Common myeloid progenitor, CD34-positive (primary cell): ENCODE results near the gene SLC29A3.

Experiments
- CTCF ChIA-PET: fragments of 350-600 bp; sonication (Branson Sonifier 250); formaldehyde crosslinking; loops from one replicate; lab custom pipeline; 2021; ENCODE audit warnings: antibody characterized with exemption; lab: Charles Lee
- POLR2A ChIA-PET: fragments of 350-600 bp; sonication (Branson Sonifier 250); formaldehyde crosslinking; loops from one replicate; lab custom pipeline; 2021; ENCODE audit warnings: antibody characterized with exemption; lab: Charles Lee
- DNase-seq, 3 donors: peaks; one replicate each; pipeline versions ENCODE4 v3.0.0 to v3.0.0-alpha.2; 2013
- H3K27ac ChIP-seq, 2 experiments: 1 replicate in 1 of 2; 2 replicates in 1 of 2; pipeline ENCODE4 v1.7.0; 2013; ENCODE audit warnings: inconsistent platforms in 2 of 2, low read length in 2 of 2, mild to moderate bottlenecking in 2 of 2, low read depth in 1 of 2, moderate library complexity in 1 of 2; ENCODE audit not compliant: severe bottlenecking in 2 of 2, insufficient read depth in 1 of 2, poor library complexity in 1 of 2
- H3K27me3 ChIP-seq, 5 experiments: replicated peaks in 2 of 5; 1 replicate in 3 of 5; 2 replicates in 2 of 5; pipeline versions ENCODE4 v1.6.1 to v1.7.0; 2013; ENCODE audit warnings: low read length in 4 of 5, mild to moderate bottlenecking in 2 of 5, moderate library complexity in 2 of 5, inconsistent platforms in 1 of 5; ENCODE audit not compliant: insufficient read depth in 5 of 5, control insufficient read depth in 4 of 5
- H3K36me3 ChIP-seq, 4 experiments: 1 replicate in 2 of 4; 2 replicates in 2 of 4; pipeline versions ENCODE4 v1.6.1 to v1.7.0; 2013; ENCODE audit warnings: low read length in 3 of 4, control low read depth in 1 of 4, mild to moderate bottlenecking in 1 of 4; ENCODE audit not compliant: control insufficient read depth in 4 of 4, insufficient read depth in 4 of 4
- H3K4me1 ChIP-seq, 4 experiments: 1 replicate in 3 of 4; 2 replicates in 1 of 4; pipeline versions ENCODE4 v1.6.1 to v1.7.1; 2013; ENCODE audit warnings: low read length in 3 of 4, mild to moderate bottlenecking in 3 of 4, control low read depth in 1 of 4, inconsistent platforms in 1 of 4, moderate library complexity in 1 of 4; ENCODE audit not compliant: control insufficient read depth in 4 of 4, insufficient read depth in 4 of 4; ENCODE audit errors: control extremely low read depth in 1 of 4
- H3K4me3 ChIP-seq, 7 experiments: 1 replicate in 4 of 7; 2 replicates in 3 of 7; pipeline versions ENCODE4 v1.5.1 to v1.7.0; 2013; ENCODE audit warnings: mild to moderate bottlenecking in 7 of 7, low read length in 6 of 7, moderate library complexity in 6 of 7, inconsistent platforms in 2 of 7, low read depth in 2 of 7, control low read depth in 1 of 7; ENCODE audit not compliant: insufficient read depth in 4 of 7, control insufficient read depth in 1 of 7; ENCODE audit errors: extremely low read depth in 1 of 7
- H3K9me3 ChIP-seq, 5 experiments: 1 replicate in 4 of 5; 2 replicates in 1 of 5; pipeline versions ENCODE4 v1.6.1 to v1.7.1; 2013; ENCODE audit warnings: low read length in 4 of 5, mild to moderate bottlenecking in 2 of 5, inconsistent platforms in 1 of 5, low read depth in 1 of 5, moderate library complexity in 1 of 5; ENCODE audit not compliant: control insufficient read depth in 4 of 5, insufficient read depth in 2 of 5; ENCODE audit errors: control extremely low read depth in 1 of 5
- WGBS: methylation state at CpG from one replicate; pipeline ENCODE4 v1.1.5; 2013; ENCODE audit not compliant: insufficient coverage; 5-methylcytosine and 5-hydroxymethylcytosine counted together

The SLC29A3 gene

DNA sequence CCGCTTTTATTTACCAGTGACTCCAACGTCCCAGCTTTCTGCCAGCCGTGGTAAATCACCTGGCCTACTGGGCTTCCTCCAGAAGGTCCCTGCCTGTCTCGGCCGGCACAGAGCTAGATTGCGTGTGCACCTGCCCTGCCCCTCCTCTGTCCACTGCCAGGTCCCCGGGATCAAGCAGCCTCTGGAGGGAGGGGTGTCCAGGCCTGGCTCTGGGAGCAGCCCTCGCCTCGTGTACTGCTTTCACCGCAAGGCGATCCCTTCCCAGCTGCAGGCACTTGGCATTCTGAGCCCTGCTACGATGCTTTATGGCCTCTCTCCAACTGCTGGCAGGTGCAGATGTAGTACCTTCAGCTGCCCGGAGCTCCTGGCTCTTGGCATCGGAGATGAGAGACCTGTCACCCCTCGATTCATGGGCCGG is 7.4 kb downstream of the SLC29A3 start:
- 94% methylated on average over 16 of the region's 16 CpGs for WGBS
- no peak overlapping the region for H3K4me3 ChIP-seq
- H3K9me3 ChIP-seq = no peaks in the 10 kb centered on the region
- H3K27ac ChIP-seq = no peak overlapping the region
- DNase-seq = no peak
- peaks cover 11 to 81% (median 46%) of the 10 kb centered on the region in 4 experiments for H3K36me3 ChIP-seq
- ChIA-PET POLR2A (no interaction called here), CTCF (interaction anchor here (1.0 to 8.2 kb wide), 4 partner anchors 9 to 42 kb away, joined by 3 to 68 read pairs (median 6); partner anchors contain the start of gene SLC29A3)
- no peaks in the 10 kb centered on the region for H3K27me3 ChIP-seq
- no peaks in the 10 kb centered on the region for H3K4me1 ChIP-seq

DNA sequence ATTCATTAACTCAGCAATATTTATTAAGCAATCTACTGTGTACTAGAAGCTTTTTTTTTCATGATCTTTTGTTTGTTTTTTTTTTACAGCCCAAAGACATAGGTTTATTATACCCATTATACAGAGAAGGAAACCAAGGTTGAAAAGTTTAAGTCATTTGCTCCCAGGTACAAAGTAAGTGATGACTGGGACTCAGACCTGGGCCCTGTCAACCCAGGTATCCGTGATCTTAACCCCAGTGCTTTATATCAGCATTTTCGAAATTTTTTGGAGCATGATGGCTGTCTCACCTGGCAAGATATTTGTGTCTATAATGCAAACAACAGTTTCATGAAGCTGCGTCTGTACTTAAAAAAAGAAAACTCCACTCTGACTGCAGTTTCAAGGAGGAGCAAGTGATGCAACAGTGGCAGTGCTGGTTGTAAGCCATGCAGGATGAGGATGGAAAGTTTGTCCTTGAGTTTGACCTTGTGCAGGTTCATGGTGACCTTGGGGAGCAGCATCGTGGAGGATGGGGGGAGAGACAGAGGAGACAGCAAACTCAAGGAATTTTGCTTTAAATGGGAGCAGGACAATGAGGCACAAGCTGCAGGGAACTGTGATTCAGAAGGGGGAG is 11.8 kb downstream of the SLC29A3 start:
- ChIA-PET CTCF (interaction anchor here (1.0 to 8.2 kb wide), 3 partner anchors 13 to 33 kb away, joined by 3 to 68 read pairs (median 3); partner anchors contain the start of gene SLC29A3), POLR2A (interaction anchor here (0.6 kb wide), 1 partner anchor 16 kb away, joined by 5 read pairs; no protein-coding TSS in a partner anchor)
- no peaks in the 10 kb centered on the region for H3K9me3 ChIP-seq
- peaks cover 4 to 51% (median 25%) of the 10 kb centered on the region in 4 experiments for H3K36me3 ChIP-seq
- H3K27ac ChIP-seq = no peak overlapping the region
- H3K27me3 ChIP-seq = no peaks in the 10 kb centered on the region
- DNase-seq = no peak
- H3K4me3 ChIP-seq = no peak overlapping the region
- 96% methylated on average over 4 of the region's 4 CpGs for WGBS
- H3K4me1 ChIP-seq = peaks cover 4 to 20% (median 14%) of the 10 kb centered on the region in 4 experiments

DNA sequence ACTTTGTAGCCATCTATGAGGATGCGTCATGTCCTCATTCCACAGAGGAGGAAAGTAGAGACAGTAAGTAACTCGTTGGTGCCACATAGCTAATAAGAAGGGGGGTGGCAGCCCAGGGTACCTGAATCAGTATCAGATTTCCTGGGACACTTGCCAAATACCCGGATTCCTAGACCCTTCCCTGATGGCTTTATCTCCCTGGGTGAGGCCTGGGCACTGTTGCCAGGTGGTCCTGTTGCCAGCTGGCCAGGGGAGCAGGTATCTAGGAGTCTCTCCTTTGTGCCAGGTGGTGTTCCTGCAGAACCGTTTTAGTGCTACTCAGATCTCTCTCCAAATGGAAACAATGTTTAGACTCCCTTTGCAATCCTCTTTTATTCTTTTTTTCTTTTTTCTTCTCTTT is 12.7 kb downstream of the SLC29A3 start:
- H3K27me3 ChIP-seq = no peaks in the 10 kb centered on the region
- peaks cover 4 to 20% (median 14%) of the 10 kb centered on the region in 4 experiments for H3K4me1 ChIP-seq
- DNase-seq = no peak
- POLR2A ChIA-PET = no interaction called here
- 94% methylated on average over 4 of the region's 4 CpGs for WGBS
- H3K9me3 ChIP-seq = no peaks in the 10 kb centered on the region
- no peak overlapping the region for H3K27ac ChIP-seq
- CTCF ChIA-PET = interaction anchor here (8.2 kb wide), 1 partner anchor 15 kb away, joined by 68 read pairs; the partner anchor contains the start of gene SLC29A3
- H3K4me3 ChIP-seq = no peak overlapping the region
- H3K36me3 ChIP-seq = peaks cover 4 to 47% (median 22%) of the 10 kb centered on the region in 4 experiments

DNA sequence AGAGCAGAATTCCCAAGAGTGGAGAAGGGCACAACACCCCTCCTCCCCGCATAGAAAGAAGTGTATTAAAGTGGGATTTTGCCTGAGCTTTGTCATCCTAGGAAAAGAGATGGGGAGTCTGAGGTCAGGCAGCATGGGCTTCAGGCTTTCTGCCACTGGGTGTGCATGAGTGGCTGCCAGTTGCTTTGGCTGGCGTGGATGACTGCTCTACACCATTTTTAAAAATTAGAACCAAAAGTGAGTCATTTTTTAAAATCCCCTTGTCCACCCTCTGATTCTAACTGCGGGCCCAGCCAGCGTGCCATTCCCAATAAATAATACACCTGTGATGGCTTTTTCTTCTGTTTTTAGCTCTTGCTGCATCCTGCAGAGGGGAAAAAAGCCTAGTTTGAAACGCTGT is 13.4 kb downstream of the SLC29A3 start:
- ChIA-PET POLR2A (no interaction called here), CTCF (interaction anchor here (8.2 kb wide), 1 partner anchor 15 kb away, joined by 68 read pairs; the partner anchor contains the start of gene SLC29A3)
- Histone ChIP-seq H3K4me3 (no peak overlapping the region), H3K27ac (no peak overlapping the region), H3K36me3 (peaks cover 3 to 44% (median 18%) of the 10 kb centered on the region in 4 experiments), H3K4me1 (peaks cover 4 to 20% (median 14%) of the 10 kb centered on the region in 4 experiments), H3K27me3 (no peaks in the 10 kb centered on the region), H3K9me3 (no peaks in the 10 kb centered on the region)
- 93% methylated on average over 3 of the region's 5 CpGs for WGBS
- no peak for DNase-seq

DNA sequence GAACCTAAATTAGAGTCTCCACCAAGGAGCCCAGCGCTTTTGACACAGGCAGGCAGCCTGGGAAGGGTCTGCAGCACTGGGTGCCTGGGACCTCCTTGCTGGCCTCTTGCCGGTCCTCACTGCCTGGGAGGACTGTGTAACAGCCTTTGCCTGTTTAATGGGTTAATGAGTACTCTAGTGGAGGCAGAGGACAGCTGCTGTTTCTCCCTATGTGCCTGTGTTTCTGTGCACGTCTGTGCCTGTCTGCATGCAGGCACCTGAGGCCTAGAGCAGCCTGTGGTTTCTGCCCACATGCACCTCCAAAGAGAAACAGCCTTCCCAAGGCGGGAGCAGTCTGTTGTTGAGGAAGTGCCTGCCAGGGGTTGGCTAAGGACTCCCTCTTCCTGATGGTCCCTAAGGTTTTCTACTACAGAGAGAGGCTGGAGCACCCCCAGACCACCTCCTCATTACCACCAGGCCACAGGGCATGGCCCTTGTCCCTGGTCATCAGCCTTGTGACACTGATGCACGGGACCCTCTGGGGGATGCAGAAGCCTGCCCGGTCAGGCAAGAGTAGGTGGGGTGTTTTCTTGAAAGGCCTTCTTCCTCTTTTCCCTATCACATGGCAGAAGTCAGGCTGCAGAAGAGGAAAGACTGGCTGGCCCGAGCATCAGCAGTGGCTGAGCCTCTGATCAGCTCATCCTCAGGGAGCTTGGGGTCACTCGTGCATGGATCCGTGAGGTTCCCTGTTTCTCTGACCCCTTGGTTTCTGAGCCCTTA is 14.2 kb downstream of the SLC29A3 start:
- Histone ChIP-seq H3K4me1 (peaks cover 4 to 20% (median 14%) of the 10 kb centered on the region in 4 experiments), H3K27ac (no peak overlapping the region), H3K9me3 (no peaks in the 10 kb centered on the region), H3K36me3 (peaks cover 3 to 36% (median 14%) of the 10 kb centered on the region in 4 experiments), H3K27me3 (no peaks in the 10 kb centered on the region), H3K4me3 (no peak overlapping the region)
- CTCF ChIA-PET = interaction anchor here (1.0 to 8.2 kb wide), 3 partner anchors 14 to 45 kb away, joined by 4 to 68 read pairs (median 7); partner anchors contain the start of gene SLC29A3
- WGBS = 27% methylated on average over 7 of the region's 9 CpGs
- peak in 2 of 3 donors; percentile 28 to 44 for DNase-seq
- POLR2A ChIA-PET = interaction anchor here (0.7 kb wide), 1 partner anchor 164 kb away, joined by 3 read pairs; no protein-coding TSS in a partner anchor

DNA sequence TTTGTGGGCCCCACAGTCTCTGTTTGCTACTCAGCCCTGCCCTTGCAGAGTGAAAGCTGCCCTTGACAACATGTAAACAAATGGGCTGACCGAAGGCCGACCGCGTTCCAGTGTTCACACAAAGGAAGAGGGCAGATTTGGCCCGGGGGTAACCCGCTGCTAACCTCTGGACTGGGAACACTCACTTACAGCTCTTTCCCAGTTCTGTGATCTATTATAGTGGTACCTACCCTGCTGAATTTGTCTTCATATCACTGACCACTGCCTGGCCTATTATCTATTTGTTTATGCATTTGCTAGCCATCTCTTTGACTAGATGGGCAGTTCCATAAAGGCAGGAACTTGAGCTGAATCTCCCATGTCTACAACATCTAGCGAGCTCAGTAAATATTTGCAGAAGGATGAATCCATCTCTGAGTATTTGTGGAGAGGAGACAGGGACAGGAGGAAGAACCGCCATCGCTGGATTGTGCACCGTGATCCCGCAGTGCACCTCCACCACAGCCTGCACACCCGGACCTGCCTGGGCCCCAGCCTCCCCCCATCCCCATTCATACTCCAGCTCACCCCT is 15.2 kb downstream of the SLC29A3 start:
- Histone ChIP-seq H3K36me3 (peaks cover 2 to 34% (median 11%) of the 10 kb centered on the region in 4 experiments), H3K9me3 (no peaks in the 10 kb centered on the region), H3K4me3 (no peak overlapping the region), H3K27me3 (no peaks in the 10 kb centered on the region), H3K4me1 (peaks cover 4 to 20% (median 14%) of the 10 kb centered on the region in 4 experiments), H3K27ac (no peak overlapping the region)
- 93% methylated on average over 6 of the region's 12 CpGs for WGBS
- POLR2A ChIA-PET = interaction anchor here (0.6 to 0.7 kb wide), 2 partner anchors 60 to 163 kb away, joined by 3 read pairs; no protein-coding TSS in a partner anchor
- CTCF ChIA-PET = interaction anchor here (0.9 to 1.5 kb wide), 7 partner anchors 11 to 160 kb away, joined by 3 to 7 read pairs (median 4); partner anchors contain the start of gene SLC29A3
- DNase-seq = no peak
